ENCODE data around the gene PHACTR3. TPM values are rescaled to one million over a fixed set of nuclear protein-coding genes. Genes with fewer than 3 reads are reported as not detected.

Gene PHACTR3
- total and polyA plus RNA-seq, 2 experiments from 2014 or later = 0.45 to 0.61 TPM

DNA sequence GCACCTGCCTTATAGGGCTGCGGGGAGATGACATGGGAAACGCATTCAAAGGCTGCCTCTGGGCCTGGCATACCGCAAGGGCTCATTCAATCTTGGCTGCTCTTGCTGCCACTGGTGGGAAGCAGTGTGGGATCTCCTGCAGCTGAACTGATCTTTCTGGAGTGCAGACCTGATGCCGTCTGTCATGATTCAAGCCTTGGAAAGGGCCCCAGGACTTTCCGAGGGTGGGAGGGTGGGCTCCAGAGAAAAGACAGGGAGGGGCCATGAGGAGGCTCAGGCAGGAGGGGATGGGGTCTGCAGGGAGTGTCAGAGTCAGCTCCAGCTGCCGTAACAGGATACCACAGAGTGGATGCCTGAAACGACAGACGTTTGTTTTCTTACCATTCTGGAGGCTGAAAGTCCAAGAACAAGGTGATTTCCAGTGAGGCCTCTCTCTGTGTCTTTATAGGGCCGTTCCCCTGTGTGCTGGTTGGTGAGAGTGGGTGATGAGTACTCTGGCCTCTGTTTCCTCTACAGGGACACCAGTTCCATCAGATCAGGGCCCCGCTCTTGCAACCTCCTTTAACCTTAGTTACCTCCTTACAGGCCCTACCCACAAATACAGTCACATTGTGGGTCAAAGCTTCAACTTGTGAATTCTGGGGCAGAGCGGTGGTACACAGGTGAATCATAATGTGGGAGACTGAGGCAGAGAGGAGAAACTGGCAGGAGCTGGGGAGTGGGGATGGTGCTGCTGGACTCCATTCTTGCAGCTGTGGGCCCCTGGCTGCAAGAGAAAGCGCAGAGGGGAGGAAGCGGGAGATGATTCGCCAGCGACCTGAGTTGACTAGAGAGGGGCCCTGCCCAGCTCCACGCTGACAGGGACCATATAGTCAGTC, 180.7 kb downstream of the PHACTR3 start:
- Mint-ChIP-seq H3K4me3 (no peak overlapping the region), H3K27me3 (ENCODE audit: insufficient read depth, low read depth, poor library complexity) (peaks cover 5% of the 10 kb centered on the region), H3K27ac (no peak overlapping the region), H3K4me1 (no peaks in the 10 kb centered on the region; the same call in 2 of the 3 replicates), H3K36me3 (ENCODE audit: low read depth) (no peaks in the 10 kb centered on the region), H3K9me3 (no peaks in the 10 kb centered on the region)
- ATAC-seq (no peak), DNase-seq (ENCODE audit: low spot score) (no peak)
- TF ChIP-seq ZNF114 (CRISPR knock-in tag; IDR thresholded peaks at IDR 0.05) (no peak), CTCF (conservative IDR thresholded peaks at IDR 0.05; ENCODE audit: low read depth in 2 of 2) (no peak), POLR2AphosphoS5 (IDR thresholded peaks at IDR 0.05; ENCODE audit: low read depth) (no peak), CREB1 (CRISPR knock-in tag; IDR thresholded peaks at IDR 0.05; ENCODE audit: low read depth) (no peak), NANOG (IDR thresholded peaks at IDR 0.05; ENCODE audit: borderline replicate concordance) (no peak), EZH2 (IDR thresholded peaks at IDR 0.05; ENCODE audit: low read depth, unreplicated experiment) (no peak), EZH2phosphoT487 (IDR thresholded peaks at IDR 0.05; ENCODE audit: unreplicated experiment) (no peak), ZNF331 (CRISPR knock-in tag; IDR thresholded peaks at IDR 0.05; ENCODE audit: low read depth) (no peak), JUNB (IDR thresholded peaks at IDR 0.05; ENCODE audit: unreplicated experiment) (no peak), STAT1 (IDR thresholded peaks at IDR 0.05; ENCODE audit: unreplicated experiment) (no peak)
- TF ChIP-seq, protein P1, sequence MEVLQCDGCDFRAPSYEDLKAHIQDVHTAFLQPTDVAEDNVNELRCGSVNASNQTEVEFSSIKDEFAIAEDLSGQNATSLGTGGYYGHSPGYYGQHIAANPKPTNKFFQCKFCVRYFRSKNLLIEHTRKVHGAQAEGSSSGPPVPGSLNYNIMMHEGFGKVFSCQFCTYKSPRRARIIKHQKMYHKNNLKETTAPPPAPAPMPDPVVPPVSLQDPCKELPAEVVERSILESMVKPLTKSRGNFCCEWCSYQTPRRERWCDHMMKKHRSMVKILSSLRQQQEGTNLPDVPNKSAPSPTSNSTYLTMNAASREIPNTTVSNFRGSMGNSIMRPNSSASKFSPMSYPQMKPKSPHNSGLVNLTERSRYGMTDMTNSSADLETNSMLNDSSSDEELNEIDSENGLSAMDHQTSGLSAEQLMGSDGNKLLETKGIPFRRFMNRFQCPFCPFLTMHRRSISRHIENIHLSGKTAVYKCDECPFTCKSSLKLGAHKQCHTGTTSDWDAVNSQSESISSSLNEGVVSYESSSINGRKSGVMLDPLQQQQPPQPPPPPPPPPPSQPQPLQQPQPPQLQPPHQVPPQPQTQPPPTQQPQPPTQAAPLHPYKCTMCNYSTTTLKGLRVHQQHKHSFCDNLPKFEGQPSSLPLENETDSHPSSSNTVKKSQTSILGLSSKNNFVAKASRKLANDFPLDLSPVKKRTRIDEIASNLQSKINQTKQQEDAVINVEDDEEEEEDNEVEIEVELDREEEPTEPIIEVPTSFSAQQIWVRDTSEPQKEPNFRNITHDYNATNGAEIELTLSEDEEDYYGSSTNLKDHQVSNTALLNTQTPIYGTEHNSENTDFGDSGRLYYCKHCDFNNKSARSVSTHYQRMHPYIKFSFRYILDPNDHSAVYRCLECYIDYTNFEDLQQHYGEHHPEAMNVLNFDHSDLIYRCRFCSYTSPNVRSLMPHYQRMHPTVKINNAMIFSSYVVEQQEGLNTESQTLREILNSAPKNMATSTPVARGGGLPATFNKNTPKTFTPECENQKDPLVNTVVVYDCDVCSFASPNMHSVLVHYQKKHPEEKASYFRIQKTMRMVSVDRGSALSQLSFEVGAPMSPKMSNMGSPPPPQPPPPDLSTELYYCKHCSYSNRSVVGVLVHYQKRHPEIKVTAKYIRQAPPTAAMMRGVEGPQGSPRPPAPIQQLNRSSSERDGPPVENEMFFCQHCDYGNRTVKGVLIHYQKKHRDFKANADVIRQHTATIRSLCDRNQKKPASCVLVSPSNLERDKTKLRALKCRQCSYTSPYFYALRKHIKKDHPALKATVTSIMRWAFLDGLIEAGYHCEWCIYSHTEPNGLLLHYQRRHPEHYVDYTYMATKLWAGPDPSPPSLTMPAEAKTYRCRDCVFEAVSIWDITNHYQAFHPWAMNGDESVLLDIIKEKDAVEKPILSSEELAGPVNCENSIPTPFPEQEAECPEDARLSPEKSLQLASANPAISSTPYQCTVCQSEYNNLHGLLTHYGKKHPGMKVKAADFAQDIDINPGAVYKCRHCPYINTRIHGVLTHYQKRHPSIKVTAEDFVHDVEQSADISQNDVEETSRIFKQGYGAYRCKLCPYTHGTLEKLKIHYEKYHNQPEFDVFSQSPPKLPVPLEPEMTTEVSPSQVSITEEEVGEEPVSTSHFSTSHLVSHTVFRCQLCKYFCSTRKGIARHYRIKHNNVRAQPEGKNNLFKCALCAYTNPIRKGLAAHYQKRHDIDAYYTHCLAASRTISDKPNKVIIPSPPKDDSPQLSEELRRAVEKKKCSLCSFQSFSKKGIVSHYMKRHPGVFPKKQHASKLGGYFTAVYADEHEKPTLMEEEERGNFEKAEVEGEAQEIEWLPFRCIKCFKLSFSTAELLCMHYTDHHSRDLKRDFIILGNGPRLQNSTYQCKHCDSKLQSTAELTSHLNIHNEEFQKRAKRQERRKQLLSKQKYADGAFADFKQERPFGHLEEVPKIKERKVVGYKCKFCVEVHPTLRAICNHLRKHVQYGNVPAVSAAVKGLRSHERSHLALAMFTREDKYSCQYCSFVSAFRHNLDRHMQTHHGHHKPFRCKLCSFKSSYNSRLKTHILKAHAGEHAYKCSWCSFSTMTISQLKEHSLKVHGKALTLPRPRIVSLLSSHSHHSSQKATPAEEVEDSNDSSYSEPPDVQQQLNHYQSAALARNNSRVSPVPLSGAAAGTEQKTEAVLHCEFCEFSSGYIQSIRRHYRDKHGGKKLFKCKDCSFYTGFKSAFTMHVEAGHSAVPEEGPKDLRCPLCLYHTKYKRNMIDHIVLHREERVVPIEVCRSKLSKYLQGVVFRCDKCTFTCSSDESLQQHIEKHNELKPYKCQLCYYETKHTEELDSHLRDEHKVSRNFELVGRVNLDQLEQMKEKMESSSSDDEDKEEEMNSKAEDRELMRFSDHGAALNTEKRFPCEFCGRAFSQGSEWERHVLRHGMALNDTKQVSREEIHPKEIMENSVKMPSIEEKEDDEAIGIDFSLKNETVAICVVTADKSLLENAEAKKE (CRISPR knock-in tag; IDR thresholded peaks at IDR 0.05) = no peak
- TF ChIP-seq, protein P2, sequence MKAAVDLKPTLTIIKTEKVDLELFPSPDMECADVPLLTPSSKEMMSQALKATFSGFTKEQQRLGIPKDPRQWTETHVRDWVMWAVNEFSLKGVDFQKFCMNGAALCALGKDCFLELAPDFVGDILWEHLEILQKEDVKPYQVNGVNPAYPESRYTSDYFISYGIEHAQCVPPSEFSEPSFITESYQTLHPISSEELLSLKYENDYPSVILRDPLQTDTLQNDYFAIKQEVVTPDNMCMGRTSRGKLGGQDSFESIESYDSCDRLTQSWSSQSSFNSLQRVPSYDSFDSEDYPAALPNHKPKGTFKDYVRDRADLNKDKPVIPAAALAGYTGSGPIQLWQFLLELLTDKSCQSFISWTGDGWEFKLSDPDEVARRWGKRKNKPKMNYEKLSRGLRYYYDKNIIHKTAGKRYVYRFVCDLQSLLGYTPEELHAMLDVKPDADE (IDR thresholded peaks at IDR 0.05) = no peak
- TF ChIP-seq, protein P3, sequence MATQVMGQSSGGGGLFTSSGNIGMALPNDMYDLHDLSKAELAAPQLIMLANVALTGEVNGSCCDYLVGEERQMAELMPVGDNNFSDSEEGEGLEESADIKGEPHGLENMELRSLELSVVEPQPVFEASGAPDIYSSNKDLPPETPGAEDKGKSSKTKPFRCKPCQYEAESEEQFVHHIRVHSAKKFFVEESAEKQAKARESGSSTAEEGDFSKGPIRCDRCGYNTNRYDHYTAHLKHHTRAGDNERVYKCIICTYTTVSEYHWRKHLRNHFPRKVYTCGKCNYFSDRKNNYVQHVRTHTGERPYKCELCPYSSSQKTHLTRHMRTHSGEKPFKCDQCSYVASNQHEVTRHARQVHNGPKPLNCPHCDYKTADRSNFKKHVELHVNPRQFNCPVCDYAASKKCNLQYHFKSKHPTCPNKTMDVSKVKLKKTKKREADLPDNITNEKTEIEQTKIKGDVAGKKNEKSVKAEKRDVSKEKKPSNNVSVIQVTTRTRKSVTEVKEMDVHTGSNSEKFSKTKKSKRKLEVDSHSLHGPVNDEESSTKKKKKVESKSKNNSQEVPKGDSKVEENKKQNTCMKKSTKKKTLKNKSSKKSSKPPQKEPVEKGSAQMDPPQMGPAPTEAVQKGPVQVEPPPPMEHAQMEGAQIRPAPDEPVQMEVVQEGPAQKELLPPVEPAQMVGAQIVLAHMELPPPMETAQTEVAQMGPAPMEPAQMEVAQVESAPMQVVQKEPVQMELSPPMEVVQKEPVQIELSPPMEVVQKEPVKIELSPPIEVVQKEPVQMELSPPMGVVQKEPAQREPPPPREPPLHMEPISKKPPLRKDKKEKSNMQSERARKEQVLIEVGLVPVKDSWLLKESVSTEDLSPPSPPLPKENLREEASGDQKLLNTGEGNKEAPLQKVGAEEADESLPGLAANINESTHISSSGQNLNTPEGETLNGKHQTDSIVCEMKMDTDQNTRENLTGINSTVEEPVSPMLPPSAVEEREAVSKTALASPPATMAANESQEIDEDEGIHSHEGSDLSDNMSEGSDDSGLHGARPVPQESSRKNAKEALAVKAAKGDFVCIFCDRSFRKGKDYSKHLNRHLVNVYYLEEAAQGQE (IDR thresholded peaks at IDR 0.05; ENCODE audit: unreplicated experiment) = no peak
- Histone ChIP-seq H2AFZ (no peak overlapping the region), H3K27me3 (ENCODE audit: insufficient read depth) (no peaks in the 10 kb centered on the region), H3K27ac (ENCODE audit: low read depth) (no peak overlapping the region), H3F3A (replicated peaks; ENCODE audit: low read depth) (no peaks in the 10 kb centered on the region), H3K4me1 (ENCODE audit: insufficient read depth) (no peaks in the 10 kb centered on the region), H3K4me3 (no peak overlapping the region), H4K20me1 (replicated peaks; ENCODE audit: insufficient read depth) (no peaks in the 10 kb centered on the region), H3K79me2 (replicated peaks; ENCODE audit: insufficient read depth) (no peaks in the 10 kb centered on the region), H3K36me3 (ENCODE audit: insufficient read depth) (no peaks in the 10 kb centered on the region), H3K4me2 (no peak overlapping the region), H3K9me2 (ENCODE audit: insufficient read depth) (no peaks in the 10 kb centered on the region)
